ENCODE results near the gene KLHL3.

GRCh38 chr5:137647401-137647800 is 88.5 kb downstream of the KLHL3 start:
- TF ChIP-seq CTCF (conservative IDR thresholded peaks at IDR 0.05 in 1 of 2, IDR thresholded peaks at IDR 0.05 in 1 of 2; ENCODE audit: extremely low read depth in 1 of 2, insufficient read depth in 1 of 2, low read depth in 1 of 2, low read length in 2 of 2) (no peak), EZH2 (IDR thresholded peaks at IDR 0.05; ENCODE audit: borderline replicate concordance, low read length) (no peak)

Measured in mammary epithelial cell (primary cell).